Stimulated activated CD8-positive, alpha-beta memory T cell treated with anti-CD3 and anti-CD28 coated beads, Interleukin-15, amount 100 ng/mL, for 4 hours (primary cell): ENCODE measurements around the gene NANOS3.
"Not testable (repeated sequence)": the region's sequence is repeated elsewhere in the genome, so short reads cannot be mapped to it uniquely, and the experiment has no call there.

Source experiments
- DNase-seq, 2 donors: peaks; one replicate each; pipeline ENCODE4 v3.0.0-alpha.2; 2020; ENCODE audit warnings: low read depth in 2 of 2

NANOS3 gene

DNA sequence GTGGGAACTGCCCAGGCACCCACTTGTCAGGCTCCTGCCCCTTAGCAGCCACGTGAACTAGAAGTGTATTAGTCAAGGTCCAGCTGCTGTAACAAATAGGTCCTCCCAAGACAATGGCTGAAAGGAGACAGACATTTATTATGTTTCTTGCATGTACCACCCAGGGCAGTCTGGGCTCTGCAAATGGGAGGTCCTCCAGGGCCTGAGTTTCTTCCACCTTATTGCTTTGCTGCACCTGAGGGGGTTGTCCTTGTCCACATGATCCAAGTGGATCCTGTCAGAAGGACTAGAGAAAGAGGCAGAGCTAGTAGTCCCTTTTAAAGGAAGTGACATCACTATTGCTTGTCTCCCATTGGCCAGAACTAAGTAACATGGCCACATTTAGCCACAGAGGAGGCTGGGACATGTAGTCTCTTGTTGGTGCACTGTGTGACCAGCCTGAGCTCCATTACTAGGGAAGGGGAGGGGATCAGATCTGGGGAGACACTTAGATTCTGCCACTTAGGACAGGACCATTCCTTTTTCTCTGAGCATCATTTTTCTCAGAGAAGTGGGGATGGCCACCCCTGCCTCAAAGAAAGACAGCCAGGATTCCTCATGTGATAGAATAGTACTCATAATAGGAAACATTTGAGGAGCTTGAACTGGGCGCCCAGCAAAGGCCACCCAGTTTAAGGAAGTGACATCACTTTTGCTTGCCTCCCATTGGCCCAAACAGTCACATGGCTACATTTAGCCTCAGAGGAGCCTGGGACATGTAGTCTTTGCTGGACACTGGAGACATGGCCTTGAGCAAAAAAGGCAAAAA, 44.2 kb downstream of the NANOS3 start:
- no peak for DNase-seq

DNA sequence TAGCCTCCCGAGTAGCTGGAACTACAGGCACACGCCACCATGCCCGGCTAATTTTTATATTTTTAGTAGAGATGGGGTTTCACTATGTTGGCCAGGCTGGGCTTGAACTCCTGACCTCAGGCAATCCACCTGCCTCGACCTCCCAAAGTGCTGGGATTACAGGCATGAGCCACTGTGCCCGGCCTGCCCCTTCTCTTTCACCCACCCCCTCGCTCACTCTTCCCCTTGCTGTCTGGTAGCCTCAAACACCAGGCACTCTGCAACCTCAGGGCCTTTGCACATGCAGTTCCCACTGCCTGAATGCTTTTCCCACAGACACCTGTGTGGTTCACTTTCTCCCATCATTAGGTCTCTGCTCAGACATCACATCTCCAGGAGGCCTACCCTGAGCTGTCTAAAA, 45.2 kb downstream of the NANOS3 start:
- DNase-seq: not testable (repeated sequence)

DNA sequence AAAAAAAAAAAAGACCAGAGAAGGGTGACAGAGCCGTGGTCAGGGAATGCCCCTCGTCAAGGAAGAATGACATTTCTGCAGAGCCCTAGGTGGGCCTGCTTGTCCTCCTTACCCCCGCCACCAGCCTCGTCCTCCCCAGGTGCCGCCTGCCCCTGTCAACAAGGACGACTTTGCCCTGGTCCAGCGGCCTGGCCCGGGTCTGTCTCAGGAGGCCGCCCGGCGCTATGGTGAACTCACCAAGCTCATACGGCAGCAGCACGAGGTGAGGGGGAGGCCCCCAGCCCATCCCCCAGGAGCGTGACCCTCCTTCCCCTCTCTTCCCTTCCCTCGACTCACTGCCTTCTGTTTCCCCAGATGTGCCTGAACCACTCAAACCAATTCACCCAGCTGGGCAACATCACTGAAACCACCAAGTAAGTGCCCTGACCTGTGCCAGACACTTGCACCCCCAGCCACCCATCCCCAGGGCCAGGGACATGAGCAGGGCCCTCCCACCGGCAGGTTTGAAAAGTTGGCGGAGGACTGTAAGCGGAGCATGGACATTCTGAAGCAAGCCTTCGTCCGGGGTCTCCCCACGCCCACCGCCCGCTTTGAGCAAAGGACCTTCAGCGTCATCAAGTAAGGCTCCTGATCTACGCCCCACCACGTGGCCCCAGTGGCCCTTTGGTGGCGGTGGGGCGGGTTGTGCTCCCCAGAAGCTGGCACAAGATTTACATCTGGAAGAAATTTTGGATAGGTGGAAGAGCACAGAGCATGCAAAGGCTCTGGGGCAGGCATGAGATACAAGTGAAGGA, 46.5 kb downstream of the NANOS3 start:
- DNase-seq: no peak

DNA sequence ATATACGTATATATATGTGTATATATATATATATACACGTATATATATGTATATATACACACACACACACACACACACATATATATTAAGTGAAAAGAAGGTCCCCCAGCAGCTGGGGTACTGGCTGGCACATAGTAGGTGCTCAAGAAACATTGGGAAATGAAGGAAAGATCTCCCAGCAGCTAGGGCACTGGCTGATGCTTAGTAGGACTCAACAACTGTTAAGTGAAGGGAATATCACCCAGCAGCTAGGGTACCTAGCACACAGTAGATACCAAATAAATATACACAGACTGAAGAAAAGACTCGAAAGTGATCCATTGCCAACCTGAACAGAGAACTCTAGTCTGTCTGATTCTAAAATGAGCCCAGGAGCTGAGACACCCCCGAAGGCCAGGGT, 49.1 kb downstream of the NANOS3 start:
- DNase-seq: no peak

DNA sequence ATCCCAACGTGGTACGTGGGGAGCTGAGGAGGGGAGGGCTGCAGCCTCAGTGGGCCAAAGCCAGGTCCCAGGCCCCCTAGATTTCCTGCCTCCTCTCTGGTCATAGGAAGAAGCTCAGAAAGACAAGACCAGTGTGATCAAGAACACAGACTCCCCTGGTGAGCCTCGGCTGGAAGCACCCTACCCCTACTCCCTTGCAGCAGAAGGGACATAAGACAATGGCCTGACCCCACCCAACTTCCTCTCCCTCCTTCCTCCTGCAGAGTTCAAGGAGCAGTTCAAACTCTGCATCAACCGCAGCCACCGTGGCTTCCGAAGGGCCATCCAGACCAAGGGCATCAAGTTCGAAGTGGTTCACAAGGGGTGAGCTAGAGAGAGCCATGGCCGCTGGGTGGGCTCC, 49.8 kb downstream of the NANOS3 start:
- no peak for DNase-seq

DNA sequence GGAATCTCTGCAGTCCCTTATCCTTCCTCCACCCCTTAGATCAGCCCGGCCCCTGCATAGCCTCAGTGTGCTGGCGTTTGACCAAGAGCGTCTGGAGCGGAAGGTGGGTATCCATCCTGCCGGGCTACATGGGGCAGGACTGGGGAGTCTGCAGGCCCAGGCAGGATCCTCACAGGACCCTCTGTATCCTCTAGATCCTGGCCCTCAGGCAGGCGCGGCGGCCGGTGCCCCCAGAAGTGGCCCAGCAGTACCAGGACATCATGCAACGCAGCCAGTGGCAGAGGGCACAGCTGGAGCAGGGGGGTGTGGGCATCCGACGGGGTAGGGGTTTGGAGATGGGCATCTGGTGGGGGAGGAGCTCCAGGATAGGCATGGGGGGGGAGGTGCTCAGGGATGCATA, 52.4 kb downstream of the NANOS3 start:
- DNase-seq: no peak

DNA sequence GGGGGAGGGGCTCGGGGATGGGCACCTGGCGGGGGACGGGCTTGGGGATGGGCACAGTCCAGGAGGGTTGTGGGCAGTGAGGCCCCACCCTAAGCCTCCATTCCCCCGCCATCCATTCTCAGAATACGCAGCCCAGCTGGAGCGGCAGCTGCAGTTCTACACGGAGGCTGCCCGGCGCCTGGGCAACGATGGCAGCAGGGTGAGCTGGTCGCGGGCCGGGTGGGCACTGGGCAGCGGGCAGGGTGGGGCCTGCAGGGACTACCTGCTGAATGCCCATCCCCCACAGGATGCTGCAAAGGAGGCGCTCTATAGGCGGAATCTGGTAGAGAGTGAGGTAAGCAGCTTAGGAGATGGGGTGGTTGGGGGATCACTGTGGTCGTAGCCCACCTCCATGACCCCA, 53.0 kb downstream of the NANOS3 start:
- DNase-seq: no peak
